Measurements from ENCODE around the gene TSSK6. TPM values are rescaled to one million over a fixed set of nuclear protein-coding genes. Genes with fewer than 3 reads are reported as not detected.
A peak's percentile ranks its signal among the peaks of the same experiment; 100 is the strongest.

Gene TSSK6
- total and polyA plus RNA-seq, 2 experiments from 2014 or later: 0.63 to 4.9 TPM

- H3K4me1 Mint-ChIP-seq: peaks cover 58% of the 10 kb centered on the region
Measured at GRCh38 chr19:19488875-19489690, 26.3 kb downstream of the TSSK6 start.

More at GRCh38 chr19:19488875-19489690, 26.3 kb downstream of the TSSK6 start:
- peak overlapping the region; percentile 59 for H3K4me3 Mint-ChIP-seq
- H3K27ac ChIP-seq (ENCODE audit: low read depth): peak overlapping the region; percentile 92
- peaks cover 32% of the 10 kb centered on the region for H3K4me1 ChIP-seq (ENCODE audit: insufficient read depth)
- TF ChIP-seq ETS1 (IDR thresholded peaks at IDR 0.05) (0 out of 2 replicates have a peak, but pooled peaks have one; percentile 22), ZNF462 (CRISPR knock-in tag; IDR thresholded peaks at IDR 0.05) (no peak)
- no peaks in the 10 kb centered on the region for H3K9me3 Mint-ChIP-seq
- H3K27me3 ChIP-seq (ENCODE audit: insufficient read depth): no peaks in the 10 kb centered on the region
- H3F3A ChIP-seq (replicated peaks; ENCODE audit: low read depth): peaks cover 26% of the 10 kb centered on the region
- peaks cover 24% of the 10 kb centered on the region for H3K27me3 Mint-ChIP-seq (ENCODE audit: insufficient read depth, low read depth, poor library complexity)
- H3K4me3 ChIP-seq: no peak overlapping the region
- peak; percentile 99 for DNase-seq (ENCODE audit: low spot score)
- no peak overlapping the region for H2AFZ ChIP-seq
- H3K36me3 ChIP-seq (ENCODE audit: insufficient read depth): peaks cover 3% of the 10 kb centered on the region; the same call in 1 of the 2 replicates
- peaks cover 28% of the 10 kb centered on the region for H3K36me3 Mint-ChIP-seq (ENCODE audit: low read depth)
- ATAC-seq: peak; percentile 69
- peak overlapping the region; percentile 99 for H3K27ac Mint-ChIP-seq
- peaks cover 58% of the 10 kb centered on the region for H3K79me2 ChIP-seq (replicated peaks; ENCODE audit: insufficient read depth)
- H4K20me1 ChIP-seq (replicated peaks; ENCODE audit: insufficient read depth): peaks cover 15% of the 10 kb centered on the region
- H3K9me2 ChIP-seq (ENCODE audit: insufficient read depth): no peaks in the 10 kb centered on the region
- peak overlapping the region; percentile 22 for H3K4me2 ChIP-seq

Measured in GM23338 (cell line).